HCT116 (cell line): Measurements from ENCODE around the gene FERMT2. TPM values are rescaled to one million over a fixed set of nuclear protein-coding genes. Genes with fewer than 3 reads are reported as not detected.

Experiments used
- ATAC-seq: fragments of 200-7000 bp; cut with Tn5 transposase; 2 replicates; pipeline ENCODE4 v1.9.1; 2020; ENCODE audit warnings: mild to moderate bottlenecking, moderate library complexity
- BruUV-seq: library from RNA; stranded (reverse); fragments of 400-500 nt; replicated peaks from 2 replicates; lab custom pipeline; 2021; lab: Mats Ljungman, UMichigan
- CTCF ChIA-PET: fragments of 300-600 bp; sonication (Branson Sonifier 250); formaldehyde crosslinking; loops from one replicate; lab custom pipeline; 2021; ENCODE audit warnings: antibody characterized with exemption; lab: Charles Lee
- POLR2A ChIA-PET: fragments of 300-600, 350-600 bp; sonication (Branson Sonifier 250); formaldehyde crosslinking; loops from one replicate; lab custom pipeline; 2021; ENCODE audit warnings: antibody characterized with exemption; lab: Charles Lee
- RAD21 ChIA-PET, 2 experiments: fragments of 300-600 bp; sonication (Branson Sonifier 250); formaldehyde crosslinking; loops; one replicate each; lab custom pipeline; 2023; ENCODE audit warnings: low total read pairs in 2 of 2; ENCODE audit not compliant: uncharacterized antibody in 2 of 2, unreplicated experiment in 2 of 2, low non-redundant PET in 1 of 2; lab: Charles Lee
- DNase-seq: peaks from one replicate; pipeline ENCODE4 v3.0.0-alpha.2; 2010; ENCODE audit warnings: low read depth, low spot score
- H2AFZ ChIP-seq: fragments of 200-600 bp; shearing (Covaris generic), sonication (generic); 2 replicates; pipeline ENCODE4 v1.6.1; 2017; ENCODE audit warnings: low read depth, mixed run types, mixed read lengths, antibody characterized with exemption, low read length; ENCODE audit not compliant: poor library complexity, severe bottlenecking
- H3K27ac ChIP-seq: 2 replicates; pipeline ENCODE4 v1.5.1; 2012; ENCODE audit warnings: low read depth, low read length
- H3K27me3 ChIP-seq: fragments of 200-600 bp; sonication (generic); 2 replicates; pipeline ENCODE4 v1.6.1; 2016; ENCODE audit warnings: mixed run types, low read length, mixed read lengths; ENCODE audit not compliant: insufficient read depth
- H3K36me3 ChIP-seq, 2 experiments: fragments of 200-500 bp in 1 of 2; fragments of 200-600 bp in 1 of 2; sonication (Bioruptor generic) in 1 of 2; sonication (generic) in 1 of 2; 2 replicates each; pipeline versions ENCODE4 v1.5.1 to v1.6.1; 2014 to 2016; ENCODE audit warnings: low read length in 2 of 2, inconsistent platforms in 1 of 2, mixed read lengths in 1 of 2, mixed run types in 1 of 2; ENCODE audit not compliant: insufficient read depth in 2 of 2, control insufficient read depth in 1 of 2
- H3K4me1 ChIP-seq, 2 experiments: fragments of 200-600 bp in 1 of 2; sonication (generic) in 1 of 2; 2 replicates each; pipeline versions ENCODE4 v1.5.1 to v1.6.1; 2012 to 2017; ENCODE audit warnings: low read length in 2 of 2, inconsistent platforms in 1 of 2, mild to moderate bottlenecking in 1 of 2, mixed read lengths in 1 of 2, mixed run types in 1 of 2, moderate library complexity in 1 of 2; ENCODE audit not compliant: insufficient read depth in 2 of 2, control insufficient read depth in 1 of 2
- H3K4me2 ChIP-seq: fragments of 200-600 bp; sonication (generic); 2 replicates; pipeline ENCODE4 v1.6.1; 2017; ENCODE audit warnings: mixed run types, low read length, mixed read lengths
- H3K4me3 ChIP-seq, 2 experiments: fragments of 200-600 bp in 1 of 2; sonication (generic) in 1 of 2; replicated peaks in 1 of 2; 2 replicates each; pipeline ENCODE4 v1.5.1; 2011 to 2016; ENCODE audit warnings: low read length in 2 of 2, control low read depth in 1 of 2, low read depth in 1 of 2, mild to moderate bottlenecking in 1 of 2, mixed read lengths in 1 of 2, mixed run types in 1 of 2
- H3K79me2 ChIP-seq: fragments of 200-600 bp; sonication (generic); 2 replicates; pipeline ENCODE4 v1.6.1; 2017; ENCODE audit warnings: mild to moderate bottlenecking, mixed run types, low read length, moderate library complexity, mixed read lengths; ENCODE audit not compliant: insufficient read depth
- H3K9ac ChIP-seq: fragments of 200-600 bp; sonication (generic); 2 replicates; pipeline ENCODE4 v1.6.1; 2016; ENCODE audit warnings: low read length, mixed read lengths
- H3K9me2 ChIP-seq: fragments of 200-600 bp; sonication (generic), shearing (Covaris generic); 2 replicates; pipeline ENCODE4 v1.6.1; 2017; ENCODE audit warnings: mixed run types, mild to moderate bottlenecking, moderate library complexity; ENCODE audit not compliant: insufficient read depth
- H3K9me3 ChIP-seq, 2 experiments: fragments of 200-500 bp in 1 of 2; fragments of 200-600 bp in 1 of 2; sonication (Bioruptor generic) in 1 of 2; sonication (generic) in 1 of 2; 2 replicates each; pipeline ENCODE4 v1.6.1; 2014 to 2017; ENCODE audit warnings: low read length in 2 of 2, mixed read lengths in 2 of 2, inconsistent platforms in 1 of 2, low read depth in 1 of 2, mild to moderate bottlenecking in 1 of 2, mixed run types in 1 of 2, moderate library complexity in 1 of 2; ENCODE audit not compliant: control insufficient read depth in 1 of 2, insufficient read depth in 1 of 2
- H4K20me1 ChIP-seq: fragments of 200-600 bp; sonication (generic), shearing (Covaris generic); 2 replicates; pipeline ENCODE4 v1.6.1; 2017; ENCODE audit warnings: mixed run types, mild to moderate bottlenecking, moderate library complexity; ENCODE audit not compliant: insufficient read depth
- CEBPB ChIP-seq: IDR thresholded peaks from 2 replicates; pipeline ENCODE4 v1.6.1; 2012; ENCODE audit warnings: low read depth
- EGR1 ChIP-seq: IDR thresholded peaks from 2 replicates; pipeline ENCODE4 v1.6.1; 2012; ENCODE audit warnings: low read depth
- ELF1 ChIP-seq: IDR thresholded peaks from 2 replicates; pipeline ENCODE4 v1.6.1; 2012; ENCODE audit warnings: low read depth, borderline replicate concordance
- EZH2 ChIP-seq: fragments of 200-600 bp; sonication (generic); IDR thresholded peaks from 2 replicates; pipeline ENCODE4 v1.6.1; 2017; ENCODE audit warnings: antibody characterized with exemption, mixed run types
- EZH2phosphoT487 ChIP-seq: fragments of 200-600 bp; IDR thresholded peaks from 2 replicates; pipeline ENCODE4 v1.6.1; 2018; ENCODE audit warnings: antibody characterized with exemption, borderline replicate concordance
- FOSL1 ChIP-seq: IDR thresholded peaks from 2 replicates; pipeline ENCODE4 v1.6.1; 2012; ENCODE audit warnings: low read depth
- JUND ChIP-seq: IDR thresholded peaks from 2 replicates; pipeline ENCODE4 v1.6.1; 2012
- POLR2A ChIP-seq: IDR thresholded peaks from 2 replicates; pipeline ENCODE4 v1.7.0; 2011; ENCODE audit warnings: borderline replicate concordance; ENCODE audit not compliant: insufficient read depth, insufficient read length; ENCODE audit errors: extremely low read depth
- POLR2AphosphoS5 ChIP-seq: IDR thresholded peaks from 2 replicates; pipeline ENCODE4 v1.6.1; 2011; ENCODE audit warnings: mild to moderate bottlenecking, low read depth, low read length, moderate library complexity
- RAD21 ChIP-seq: IDR thresholded peaks from 2 replicates; pipeline ENCODE4 v1.6.1; 2012; ENCODE audit warnings: low read depth, mild to moderate bottlenecking
- SIN3A ChIP-seq: IDR thresholded peaks from 2 replicates; pipeline ENCODE4 v1.6.1; 2012; ENCODE audit warnings: low read depth
- SP1 ChIP-seq: IDR thresholded peaks from 2 replicates; pipeline ENCODE4 v1.6.1; 2012; ENCODE audit warnings: low read depth
- SRF ChIP-seq: IDR thresholded peaks from 2 replicates; pipeline ENCODE4 v1.6.1; 2012; ENCODE audit warnings: low read depth
- TCF7L2 ChIP-seq: IDR thresholded peaks from 2 replicates; pipeline ENCODE4 v1.7.0; 2011; ENCODE audit warnings: borderline replicate concordance, inconsistent platforms; ENCODE audit not compliant: insufficient read depth, insufficient read length; ENCODE audit errors: extremely low read depth
- YY1 ChIP-seq: IDR thresholded peaks from 2 replicates; pipeline ENCODE4 v1.6.1; 2011; ENCODE audit warnings: low read length, low read depth, moderate library complexity, mild to moderate bottlenecking; ENCODE audit not compliant: insufficient replicate concordance; ENCODE audit errors: extremely low read depth
- ZFX ChIP-seq: fragments of 450-650 bp; IDR thresholded peaks from 2 replicates; pipeline ENCODE4 v1.6.1; 2017
- ZNF274 ChIP-seq: fragments of 200-500 bp; sonication (Bioruptor generic); IDR thresholded peaks from 2 replicates; pipeline ENCODE4 v1.6.1; 2014; ENCODE audit warnings: mild to moderate bottlenecking, low read depth, low read length, inconsistent platforms
- intact Hi-C: fragments of 100-400 bp; cut with micrococcal nuclease; formaldehyde crosslinking; loops from 2 replicates; pipeline ENCODE4 v1.10.0; 2022
- total RNA-seq: library from RNA; stranded (reverse); gene quantifications from one replicate; pipeline ENCODE4 v1.2.1, GENCODE V29; 2021; ENCODE audit not compliant: unreplicated experiment
- TF ChIP-seq, protein P1 (sequence below): IDR thresholded peaks from 2 replicates; pipeline ENCODE4 v1.6.1; 2012; ENCODE audit warnings: low read depth
- TF ChIP-seq, protein P2 (sequence below), 3 experiments: fragments of 200-600 bp in 1 of 3; sonication (generic) in 1 of 3; IDR thresholded peaks in 2 of 3; conservative IDR thresholded peaks in 1 of 3; 2 replicates each; pipeline ENCODE4 v1.5.1; 2012 to 2017; ENCODE audit warnings: low read depth in 2 of 3, low read length in 2 of 3, antibody characterized with exemption in 1 of 3, borderline replicate concordance in 1 of 3, control low read depth in 1 of 3, mild to moderate bottlenecking in 1 of 3, mixed read lengths in 1 of 3, mixed run types in 1 of 3, moderate library complexity in 1 of 3; ENCODE audit not compliant: insufficient read depth in 1 of 3
- TF ChIP-seq, protein P3 (sequence below): IDR thresholded peaks from 2 replicates; pipeline ENCODE4 v1.6.1; 2012

The FERMT2 gene
- total RNA-seq, 1 experiment from 2014 or later = 24.8 TPM

DNA sequence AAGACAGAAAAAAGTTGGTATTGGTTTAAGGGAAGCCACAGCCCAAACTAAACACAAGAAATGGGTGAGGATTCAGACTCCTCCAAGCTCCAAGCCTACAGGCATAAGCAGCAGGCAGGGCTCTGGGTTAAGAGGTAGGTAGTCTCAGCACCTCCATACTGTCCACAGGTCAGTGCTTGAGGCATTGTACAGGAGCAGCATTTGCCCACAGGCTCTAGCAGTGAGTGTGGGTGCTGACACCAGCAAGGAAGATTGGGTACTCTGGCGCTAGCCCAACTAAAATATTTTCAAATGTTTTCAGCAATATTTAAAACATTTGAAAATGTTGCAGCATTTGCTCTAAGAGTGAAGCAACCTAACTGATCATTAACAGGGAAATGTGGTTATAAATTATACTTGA, 33.1 kb downstream of the FERMT2 start:
- DNase-seq (no peak), ATAC-seq (no peak)
- no peaks in the 10 kb centered on the region for H3K27me3 ChIP-seq
- no peaks in the 10 kb centered on the region for H4K20me1 ChIP-seq
- H3K9me3 ChIP-seq = no peaks in the 10 kb centered on the region
- no peak overlapping the region for H3K27ac ChIP-seq
- no peak overlapping the region for H3K4me3 ChIP-seq
- ChIA-PET RAD21 (no interaction called here), POLR2A (no interaction called here), CTCF (no interaction called here)
- no TSS peak for BruUV-seq
- no peak overlapping the region for H3K4me2 ChIP-seq
- intact Hi-C loops = no loop called here
- no peaks in the 10 kb centered on the region for H3K36me3 ChIP-seq
- TF ChIP-seq ELF1 (no peak), CEBPB (no peak), POLR2A (no peak), SIN3A (no peak), POLR2AphosphoS5 (no peak), RAD21 (no peak), SRF (no peak), EGR1 (no peak), JUND (no peak), FOSL1 (no peak), SP1 (no peak), EZH2phosphoT487 (no peak), TCF7L2 (no peak), YY1 (no peak), ZFX (no peak), EZH2 (no peak), ZNF274 (no peak)
- TF ChIP-seq, protein P1, sequence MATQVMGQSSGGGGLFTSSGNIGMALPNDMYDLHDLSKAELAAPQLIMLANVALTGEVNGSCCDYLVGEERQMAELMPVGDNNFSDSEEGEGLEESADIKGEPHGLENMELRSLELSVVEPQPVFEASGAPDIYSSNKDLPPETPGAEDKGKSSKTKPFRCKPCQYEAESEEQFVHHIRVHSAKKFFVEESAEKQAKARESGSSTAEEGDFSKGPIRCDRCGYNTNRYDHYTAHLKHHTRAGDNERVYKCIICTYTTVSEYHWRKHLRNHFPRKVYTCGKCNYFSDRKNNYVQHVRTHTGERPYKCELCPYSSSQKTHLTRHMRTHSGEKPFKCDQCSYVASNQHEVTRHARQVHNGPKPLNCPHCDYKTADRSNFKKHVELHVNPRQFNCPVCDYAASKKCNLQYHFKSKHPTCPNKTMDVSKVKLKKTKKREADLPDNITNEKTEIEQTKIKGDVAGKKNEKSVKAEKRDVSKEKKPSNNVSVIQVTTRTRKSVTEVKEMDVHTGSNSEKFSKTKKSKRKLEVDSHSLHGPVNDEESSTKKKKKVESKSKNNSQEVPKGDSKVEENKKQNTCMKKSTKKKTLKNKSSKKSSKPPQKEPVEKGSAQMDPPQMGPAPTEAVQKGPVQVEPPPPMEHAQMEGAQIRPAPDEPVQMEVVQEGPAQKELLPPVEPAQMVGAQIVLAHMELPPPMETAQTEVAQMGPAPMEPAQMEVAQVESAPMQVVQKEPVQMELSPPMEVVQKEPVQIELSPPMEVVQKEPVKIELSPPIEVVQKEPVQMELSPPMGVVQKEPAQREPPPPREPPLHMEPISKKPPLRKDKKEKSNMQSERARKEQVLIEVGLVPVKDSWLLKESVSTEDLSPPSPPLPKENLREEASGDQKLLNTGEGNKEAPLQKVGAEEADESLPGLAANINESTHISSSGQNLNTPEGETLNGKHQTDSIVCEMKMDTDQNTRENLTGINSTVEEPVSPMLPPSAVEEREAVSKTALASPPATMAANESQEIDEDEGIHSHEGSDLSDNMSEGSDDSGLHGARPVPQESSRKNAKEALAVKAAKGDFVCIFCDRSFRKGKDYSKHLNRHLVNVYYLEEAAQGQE = no peak
- TF ChIP-seq, protein P2, sequence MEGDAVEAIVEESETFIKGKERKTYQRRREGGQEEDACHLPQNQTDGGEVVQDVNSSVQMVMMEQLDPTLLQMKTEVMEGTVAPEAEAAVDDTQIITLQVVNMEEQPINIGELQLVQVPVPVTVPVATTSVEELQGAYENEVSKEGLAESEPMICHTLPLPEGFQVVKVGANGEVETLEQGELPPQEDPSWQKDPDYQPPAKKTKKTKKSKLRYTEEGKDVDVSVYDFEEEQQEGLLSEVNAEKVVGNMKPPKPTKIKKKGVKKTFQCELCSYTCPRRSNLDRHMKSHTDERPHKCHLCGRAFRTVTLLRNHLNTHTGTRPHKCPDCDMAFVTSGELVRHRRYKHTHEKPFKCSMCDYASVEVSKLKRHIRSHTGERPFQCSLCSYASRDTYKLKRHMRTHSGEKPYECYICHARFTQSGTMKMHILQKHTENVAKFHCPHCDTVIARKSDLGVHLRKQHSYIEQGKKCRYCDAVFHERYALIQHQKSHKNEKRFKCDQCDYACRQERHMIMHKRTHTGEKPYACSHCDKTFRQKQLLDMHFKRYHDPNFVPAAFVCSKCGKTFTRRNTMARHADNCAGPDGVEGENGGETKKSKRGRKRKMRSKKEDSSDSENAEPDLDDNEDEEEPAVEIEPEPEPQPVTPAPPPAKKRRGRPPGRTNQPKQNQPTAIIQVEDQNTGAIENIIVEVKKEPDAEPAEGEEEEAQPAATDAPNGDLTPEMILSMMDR (IDR thresholded peaks at IDR 0.05 in 2 of 3, conservative IDR thresholded peaks at IDR 0.05 in 1 of 3; ENCODE audit: borderline replicate concordance in 1 of 3, insufficient read depth in 1 of 3, low read depth in 2 of 3, low read length in 2 of 3) = no peak
- TF ChIP-seq, protein P3, sequence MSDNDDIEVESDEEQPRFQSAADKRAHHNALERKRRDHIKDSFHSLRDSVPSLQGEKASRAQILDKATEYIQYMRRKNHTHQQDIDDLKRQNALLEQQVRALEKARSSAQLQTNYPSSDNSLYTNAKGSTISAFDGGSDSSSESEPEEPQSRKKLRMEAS = no peak
- no peaks in the 10 kb centered on the region for H3K9me2 ChIP-seq
- H3K79me2 ChIP-seq = peaks cover 10% of the 10 kb centered on the region
- no peak overlapping the region for H2AFZ ChIP-seq
- H3K9ac ChIP-seq = no peak overlapping the region
- H3K4me1 ChIP-seq = peaks cover 0 to 6% of the 10 kb centered on the region in 2 experiments; a peak in 2 of 4 replicates
